HUES64 (cell line): ENCODE results near the gene CAPN1.
"Not testable (repeated sequence)": the region's sequence is repeated elsewhere in the genome, so short reads cannot be mapped to it uniquely, and the experiment has no call there.

Source experiments
- H3K27ac ChIP-seq: 2 replicates; pipeline ENCODE4 v1.7.0; 2013; ENCODE audit warnings: low read depth, low read length, inconsistent platforms
- H3K27me3 ChIP-seq: 2 replicates; pipeline ENCODE4 v1.6.1; 2013; ENCODE audit warnings: mild to moderate bottlenecking, low read length; ENCODE audit not compliant: insufficient read depth
- H3K36me3 ChIP-seq: 2 replicates; pipeline ENCODE4 v1.6.1; 2013; ENCODE audit warnings: mild to moderate bottlenecking, low read length; ENCODE audit not compliant: insufficient read depth
- H3K4me1 ChIP-seq: 2 replicates; pipeline ENCODE4 v1.6.1; 2013; ENCODE audit warnings: mild to moderate bottlenecking, low read length, moderate library complexity; ENCODE audit not compliant: insufficient read depth
- H3K4me3 ChIP-seq: 2 replicates; pipeline ENCODE4 v1.5.1; 2013; ENCODE audit warnings: mild to moderate bottlenecking, low read length, moderate library complexity
- H3K9ac ChIP-seq: 2 replicates; pipeline ENCODE4 v1.6.1; 2013; ENCODE audit warnings: mild to moderate bottlenecking, low read depth, low read length
- H3K9me3 ChIP-seq: 2 replicates; pipeline ENCODE4 v1.6.1; 2013; ENCODE audit warnings: low read depth, low read length; ENCODE audit not compliant: insufficient read depth
- WGBS: fragments of 150-250, 120-280 bp; methylation state at CpG from one replicate; pipeline ENCODE4 v1.1.7; 2013; ENCODE audit warnings: missing lambda C conversion rate; 5-methylcytosine and 5-hydroxymethylcytosine counted together

The CAPN1 gene

DNA sequence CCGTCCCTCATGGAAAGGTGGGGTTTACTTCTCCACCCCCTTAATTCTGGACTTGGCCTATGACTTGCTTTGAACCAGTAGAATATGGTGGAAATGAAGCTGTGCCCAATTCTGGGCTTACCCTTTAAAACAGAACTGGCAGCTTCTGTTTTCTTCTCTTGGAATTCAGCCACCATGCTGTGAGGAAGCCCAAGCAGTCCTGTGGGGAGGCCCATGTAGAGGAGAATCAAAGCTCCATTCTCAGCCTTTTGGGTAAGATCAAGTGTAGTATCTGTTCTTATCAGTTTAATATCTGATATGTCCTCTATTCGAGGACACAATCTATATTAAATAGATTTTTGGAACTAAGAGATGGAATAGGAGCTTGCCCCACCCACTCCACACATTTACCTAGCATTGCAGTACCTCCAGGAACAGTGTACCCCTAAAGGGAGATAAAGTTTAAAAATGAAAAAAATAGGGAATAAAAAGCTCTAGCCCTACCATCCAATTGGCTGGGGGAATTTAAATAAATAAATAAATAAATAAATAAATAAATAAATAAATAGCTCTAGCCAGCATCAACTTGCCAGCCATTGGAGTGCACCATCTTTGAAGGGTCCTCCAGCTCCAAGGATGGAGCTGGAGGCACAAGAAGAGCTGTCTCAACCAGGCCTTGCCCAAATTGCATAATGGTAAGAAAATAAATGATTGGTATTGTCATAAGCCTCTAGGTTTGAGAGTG is 34.2 kb upstream of the CAPN1 start:
- Histone ChIP-seq H3K4me1 (no peaks in the 10 kb centered on the region), H3K27me3 (no peaks in the 10 kb centered on the region), H3K9me3 (0 out of 2 replicates have a peak, but pooled peaks cover 4% of the 10 kb centered on the region), H3K27ac (no peak overlapping the region), H3K36me3 (no peaks in the 10 kb centered on the region), H3K9ac (no peak overlapping the region), H3K4me3 (no peak overlapping the region)
- WGBS: no CpG with 5 or more reads among the region's 2 CpGs

DNA sequence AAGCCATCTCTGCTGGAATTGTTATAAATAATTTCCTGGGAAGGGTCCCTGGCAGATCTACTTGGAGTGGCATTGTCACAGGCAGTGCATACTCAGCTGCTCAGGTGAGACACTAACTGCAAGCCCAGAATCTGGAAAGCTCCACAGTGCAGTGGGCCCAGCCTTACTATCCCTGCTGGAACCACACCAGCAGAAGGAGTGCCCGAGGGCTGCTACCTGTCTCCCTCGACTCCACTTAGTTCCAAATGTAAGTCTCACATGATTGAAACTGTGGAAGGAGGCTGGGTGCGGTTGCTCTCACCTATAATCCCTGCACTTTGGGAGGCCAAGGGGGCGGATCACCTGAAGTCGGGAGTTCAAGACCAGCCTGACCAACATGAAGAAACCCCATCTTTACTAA is 33.1 kb upstream of the CAPN1 start:
- 88% methylated on average over 5 of the region's 5 CpGs for WGBS
- no peak overlapping the region for H3K27ac ChIP-seq
- 0 out of 2 replicates have a peak, but pooled peaks cover 4% of the 10 kb centered on the region for H3K9me3 ChIP-seq
- no peaks in the 10 kb centered on the region for H3K27me3 ChIP-seq
- H3K4me1 ChIP-seq: no peaks in the 10 kb centered on the region
- no peak overlapping the region for H3K4me3 ChIP-seq
- no peak overlapping the region for H3K9ac ChIP-seq
- no peaks in the 10 kb centered on the region for H3K36me3 ChIP-seq

DNA sequence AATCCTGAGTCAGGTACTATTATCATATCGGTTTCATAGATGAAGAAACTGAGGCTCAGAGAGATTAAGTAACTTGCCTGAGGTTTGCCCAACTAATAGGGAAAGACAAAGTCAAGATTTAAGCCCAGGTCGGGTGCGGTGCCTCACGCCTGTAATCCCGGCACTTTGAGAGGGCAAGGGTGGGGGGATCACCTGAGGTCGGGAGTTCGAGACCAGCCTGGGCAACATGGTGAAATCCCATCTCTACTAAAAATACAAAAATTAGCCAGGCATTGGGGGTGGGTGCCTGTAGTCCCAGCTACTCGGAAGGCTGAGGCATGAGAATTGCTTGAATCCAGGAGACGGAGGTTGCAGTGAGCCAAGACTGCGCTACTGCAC is 31.6 kb upstream of the CAPN1 start:
- H3K4me1 ChIP-seq, H3K9ac ChIP-seq, H3K4me3 ChIP-seq, H3K27ac ChIP-seq, H3K9me3 ChIP-seq, H3K36me3 ChIP-seq, H3K27me3 ChIP-seq: not testable (repeated sequence)
- WGBS: 87% methylated on average over 9 of the region's 10 CpGs

DNA sequence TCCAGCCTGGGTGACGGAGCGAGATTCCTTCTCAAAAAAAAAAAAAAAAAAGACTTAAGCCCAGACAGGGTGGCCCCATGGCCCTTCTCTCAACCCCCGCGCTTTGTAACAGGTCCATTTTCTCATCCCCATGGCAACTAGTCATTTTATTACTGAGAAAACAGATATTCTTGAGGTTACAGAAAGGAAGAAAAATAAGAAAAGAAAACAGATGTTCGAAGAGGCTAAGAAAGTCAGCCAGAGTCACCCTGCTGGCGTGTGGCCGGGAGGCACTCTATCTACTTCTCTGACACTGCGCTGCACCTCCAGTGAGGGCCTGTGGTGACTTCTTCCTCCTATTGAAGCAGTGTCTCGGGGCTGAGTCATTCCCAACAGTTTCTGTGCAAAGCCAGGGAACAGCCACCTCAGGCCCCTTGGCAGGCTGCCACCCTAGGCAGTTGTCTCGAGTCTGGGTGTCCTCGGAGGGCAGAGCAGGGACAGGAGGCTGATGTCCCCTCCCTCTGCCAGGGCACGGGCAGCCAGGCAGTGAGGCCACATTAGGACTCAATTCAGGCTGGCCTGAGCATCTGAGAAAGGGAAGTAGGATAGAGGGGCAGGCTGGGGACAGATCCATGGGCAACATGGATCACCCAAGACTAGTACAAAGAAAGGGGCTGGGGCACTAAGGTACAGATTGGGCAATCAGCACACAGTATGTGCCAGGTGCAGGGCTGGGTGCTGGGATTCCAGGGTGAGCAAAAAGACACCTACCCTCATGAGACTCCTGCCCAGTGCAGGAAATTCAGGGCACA is 31.0 kb upstream of the CAPN1 start:
- Histone ChIP-seq H3K9me3 (0 out of 2 replicates have a peak, but pooled peaks cover 4% of the 10 kb centered on the region), H3K27me3 (no peaks in the 10 kb centered on the region), H3K36me3 (no peaks in the 10 kb centered on the region), H3K27ac (no peak overlapping the region), H3K9ac (no peak overlapping the region), H3K4me3 (no peak overlapping the region), H3K4me1 (no peaks in the 10 kb centered on the region)
- WGBS: 85% methylated on average over 12 of the region's 12 CpGs

DNA sequence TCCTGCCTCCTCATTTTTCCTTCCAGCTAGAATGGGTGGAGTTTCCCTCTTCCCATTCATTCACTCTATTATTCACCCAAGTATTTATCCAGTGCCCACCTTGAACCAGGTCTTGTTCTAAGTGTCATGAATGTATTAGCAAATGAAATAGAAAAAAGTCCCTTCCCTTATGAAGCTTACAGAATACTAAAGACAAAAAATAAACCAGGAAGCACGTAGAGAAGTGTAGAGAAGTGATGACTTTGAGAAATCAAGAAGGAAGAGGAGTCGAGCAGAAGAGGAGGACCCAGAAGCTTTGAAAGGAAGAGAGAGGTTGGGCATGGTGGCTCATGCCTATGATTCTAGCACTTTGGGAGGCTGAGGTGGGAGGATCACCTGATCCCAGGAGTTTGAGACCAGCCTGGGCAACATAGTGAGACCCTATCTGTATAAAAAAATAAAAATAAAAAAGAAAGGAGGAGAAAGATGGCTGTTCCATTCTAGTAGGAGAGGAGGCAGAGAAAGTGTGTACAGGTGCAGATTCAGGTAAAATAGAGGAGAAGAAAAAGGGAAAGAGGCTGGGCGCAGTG is 30.3 kb upstream of the CAPN1 start:
- H3K9ac ChIP-seq: no peak overlapping the region

DNA sequence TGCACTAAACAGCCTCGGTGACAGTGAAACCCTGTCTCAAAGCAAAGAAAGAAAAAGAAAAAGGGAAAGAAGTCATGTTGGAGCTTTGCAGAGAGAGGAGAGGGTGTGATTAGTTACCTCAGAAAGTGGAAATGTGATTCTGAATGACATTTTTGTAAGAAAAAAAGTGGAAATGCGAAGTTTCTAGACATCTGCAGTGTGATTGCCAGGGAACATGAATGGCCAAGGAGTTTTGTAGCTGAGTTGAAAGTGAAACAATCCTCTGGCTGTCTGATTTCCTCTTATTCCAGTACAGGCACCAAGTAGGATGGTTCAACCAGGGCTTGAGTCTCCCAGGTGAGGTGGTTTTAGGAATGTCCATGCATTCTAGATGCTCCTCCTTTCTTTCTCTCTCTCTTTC is 29.6 kb upstream of the CAPN1 start:
- WGBS: 90% methylated on average over 2 of the region's 2 CpGs
- no peak overlapping the region for H3K4me3 ChIP-seq
- no peaks in the 10 kb centered on the region for H3K4me1 ChIP-seq

More for the DNA sequence above, 30.3 kb upstream of the CAPN1 start:
- 92% methylated on average over 3 of the region's 3 CpGs for WGBS
- Histone ChIP-seq H3K4me1 (no peaks in the 10 kb centered on the region), H3K9me3 (0 out of 2 replicates have a peak, but pooled peaks cover 2% of the 10 kb centered on the region), H3K36me3 (no peaks in the 10 kb centered on the region), H3K4me3 (no peak overlapping the region), H3K27me3 (no peaks in the 10 kb centered on the region), H3K27ac (no peak overlapping the region)

DNA sequence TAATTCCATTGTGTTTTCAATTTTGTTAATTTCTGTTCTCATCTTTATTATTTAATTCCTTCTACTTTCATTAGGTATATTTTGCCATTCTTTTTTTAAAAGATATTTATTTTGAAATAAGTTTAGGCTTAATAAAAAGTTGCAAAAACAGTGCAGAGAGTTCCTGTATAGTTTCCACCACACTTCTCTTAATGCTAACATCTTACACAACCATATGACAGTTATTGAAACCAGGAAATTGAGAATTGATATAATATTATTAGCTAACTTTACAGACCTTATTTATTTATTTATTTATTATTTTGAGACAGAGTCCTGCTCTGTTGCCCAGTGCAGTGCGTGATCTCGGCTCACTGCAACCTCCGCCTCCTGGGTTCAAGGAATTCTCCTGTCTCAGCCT is 25.5 kb upstream of the CAPN1 start:
- no peak overlapping the region for H3K27ac ChIP-seq
- H3K27me3 ChIP-seq: no peaks in the 10 kb centered on the region
- 100% methylated on average over 3 of the region's 3 CpGs for WGBS
- no peaks in the 10 kb centered on the region for H3K4me1 ChIP-seq
- no peaks in the 10 kb centered on the region for H3K36me3 ChIP-seq
- H3K4me3 ChIP-seq: no peak overlapping the region
- no peaks in the 10 kb centered on the region for H3K9me3 ChIP-seq
- no peak overlapping the region for H3K9ac ChIP-seq

More for the DNA sequence above, 29.6 kb upstream of the CAPN1 start:
- no peaks in the 10 kb centered on the region for H3K36me3 ChIP-seq
- no peaks in the 10 kb centered on the region for H3K27me3 ChIP-seq
- H3K27ac ChIP-seq: no peak overlapping the region
- no peak overlapping the region for H3K9ac ChIP-seq
- no peaks in the 10 kb centered on the region for H3K9me3 ChIP-seq

DNA sequence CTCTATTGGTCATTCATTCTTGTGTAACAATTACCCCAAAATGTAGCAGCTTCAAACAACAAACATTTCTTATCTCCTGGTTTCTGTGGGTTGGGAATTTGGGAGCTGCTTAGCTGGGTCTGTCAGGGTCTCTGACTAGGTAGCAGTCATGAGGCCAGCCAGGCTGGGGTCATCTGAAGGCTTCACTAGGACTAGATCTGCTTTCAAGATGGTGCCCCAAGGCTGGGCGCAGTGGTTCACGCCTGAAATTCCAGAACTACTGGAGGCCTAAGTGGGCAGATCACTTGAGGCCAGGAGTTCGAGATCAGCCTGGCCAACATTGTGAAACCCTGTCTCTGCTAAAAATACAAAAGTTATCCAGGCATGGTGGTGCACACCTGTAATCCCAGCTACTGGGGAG is 24.8 kb upstream of the CAPN1 start:
- Histone ChIP-seq H3K9me3 (no peaks in the 10 kb centered on the region), H3K9ac (no peak overlapping the region), H3K27ac (no peak overlapping the region), H3K4me3 (no peak overlapping the region), H3K4me1 (no peaks in the 10 kb centered on the region), H3K36me3 (no peaks in the 10 kb centered on the region), H3K27me3 (no peaks in the 10 kb centered on the region)
- WGBS: 93% methylated on average over 3 of the region's 3 CpGs

DNA sequence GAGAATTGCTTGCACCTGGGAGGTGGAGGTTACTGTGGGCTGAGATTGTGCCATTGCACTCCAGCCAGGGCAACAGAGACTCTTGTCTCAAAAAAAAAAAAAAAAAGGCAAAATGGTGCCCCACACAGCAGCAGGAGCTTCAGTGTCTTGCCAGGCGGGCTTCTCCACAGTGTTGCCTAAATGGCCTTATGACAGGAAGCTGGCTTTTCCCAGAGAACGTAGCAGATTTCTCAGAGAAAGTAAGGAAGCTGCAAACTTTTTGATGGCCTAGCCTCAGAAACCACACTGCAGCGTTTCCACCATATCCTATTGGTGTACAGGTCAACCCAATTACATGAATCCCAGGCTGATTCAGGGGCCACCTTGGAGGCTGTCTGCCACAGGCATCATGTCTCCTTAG is 24.4 kb upstream of the CAPN1 start:
- Histone ChIP-seq H3K4me3 (no peak overlapping the region), H3K36me3 (no peaks in the 10 kb centered on the region)
- WGBS: 86% methylated on average over 3 of the region's 3 CpGs

DNA sequence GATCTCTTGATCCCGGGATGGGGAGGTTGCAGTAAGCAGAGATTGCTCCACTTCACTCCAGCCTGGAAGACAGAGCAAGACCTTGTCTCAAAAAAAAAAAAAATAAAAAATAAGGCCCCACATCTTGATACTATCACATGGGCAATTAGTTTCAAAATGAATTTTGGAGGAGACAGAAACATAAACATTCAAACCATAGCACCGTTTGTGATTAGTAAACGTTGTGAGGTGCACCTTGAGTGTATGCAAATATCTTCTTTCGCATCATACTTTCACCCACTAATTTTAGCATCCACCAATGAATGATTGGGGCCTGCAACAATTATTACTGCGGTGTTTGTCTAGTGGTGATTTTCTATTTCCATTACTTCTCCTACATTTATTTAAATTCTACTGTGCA is 22.7 kb upstream of the CAPN1 start:
- Histone ChIP-seq H3K9ac (no peak overlapping the region), H3K9me3 (no peaks in the 10 kb centered on the region), H3K27me3 (no peaks in the 10 kb centered on the region), H3K36me3 (no peaks in the 10 kb centered on the region), H3K4me3 (no peak overlapping the region), H3K27ac (no peak overlapping the region), H3K4me1 (no peaks in the 10 kb centered on the region)
- WGBS: 93% methylated on average over 3 of the region's 5 CpGs

More for the DNA sequence above, 24.4 kb upstream of the CAPN1 start:
- H3K9me3 ChIP-seq: no peaks in the 10 kb centered on the region
- no peak overlapping the region for H3K9ac ChIP-seq
- no peak overlapping the region for H3K27ac ChIP-seq
- H3K4me1 ChIP-seq: no peaks in the 10 kb centered on the region
- H3K27me3 ChIP-seq: no peaks in the 10 kb centered on the region

DNA sequence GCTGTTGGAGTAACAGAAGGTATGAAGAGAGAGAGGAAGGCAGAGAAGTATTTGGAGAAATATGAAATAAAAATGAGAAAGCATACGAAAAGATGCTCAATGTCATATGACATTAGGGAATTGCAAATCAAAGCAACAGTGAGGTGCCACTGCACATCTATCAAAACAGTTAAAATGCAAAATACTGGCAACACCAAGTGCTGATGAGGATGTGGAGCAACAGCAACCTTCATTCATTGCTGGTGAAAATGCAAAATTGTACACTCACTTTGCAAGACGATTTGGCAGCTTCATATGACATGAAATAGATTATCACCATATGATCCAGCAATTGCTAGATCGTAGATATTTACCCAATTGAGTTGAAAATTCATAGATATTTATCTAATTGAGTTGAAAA is 21.1 kb upstream of the CAPN1 start:
- WGBS: 79% methylated on average over 2 of the region's 3 CpGs

More for the DNA sequence above, 21.1 kb upstream of the CAPN1 start:
- Histone ChIP-seq H3K27ac (no peak overlapping the region), H3K9me3 (no peaks in the 10 kb centered on the region), H3K4me1 (no peaks in the 10 kb centered on the region), H3K36me3 (no peaks in the 10 kb centered on the region), H3K27me3 (no peaks in the 10 kb centered on the region), H3K9ac (no peak overlapping the region), H3K4me3 (no peak overlapping the region)
